RWPE2 (cell line): ENCODE measurements around the gene ABAT.
A peak's percentile ranks its signal among the peaks of the same experiment; 100 is the strongest.

Experiments used
- ATAC-seq: fragments of 200-7000 bp; cut with Tn5 transposase; 3 replicates; pipeline ENCODE4 v1.9.1; 2021; ENCODE audit warnings: low read depth
- DNase-seq: peaks from one replicate; pipeline ENCODE4 v3.0.0-alpha.2; 2020; ENCODE audit warnings: low spot score
- H3K27ac ChIP-seq: fragments of 450-650 bp; 2 replicates; pipeline ENCODE4 v1.5.1; 2017; ENCODE audit warnings: mild to moderate bottlenecking; ENCODE audit not compliant: poor library complexity, severe bottlenecking
- H3K27me3 ChIP-seq: fragments of 250-450 bp; sonication (Bioruptor Pico); 2 replicates; pipeline ENCODE4 v1.5.1; 2021; ENCODE audit warnings: mild to moderate bottlenecking, moderate library complexity; ENCODE audit not compliant: insufficient read depth, poor library complexity, severe bottlenecking
- H3K36me3 ChIP-seq: fragments of 250-450 bp; sonication (Bioruptor Pico); 2 replicates; pipeline ENCODE4 v1.5.1; 2020; ENCODE audit warnings: low read depth, mild to moderate bottlenecking, moderate library complexity
- H3K4me1 ChIP-seq: fragments of 250-450 bp; sonication (Bioruptor Pico); 2 replicates; pipeline ENCODE4 v1.5.1; 2021; ENCODE audit warnings: mild to moderate bottlenecking, moderate library complexity; ENCODE audit not compliant: insufficient read depth, poor library complexity, severe bottlenecking
- H3K4me3 ChIP-seq: fragments of 250-450 bp; sonication (Bioruptor Pico); 2 replicates; pipeline ENCODE4 v1.5.1; 2021; ENCODE audit warnings: mild to moderate bottlenecking, moderate library complexity; ENCODE audit not compliant: severe bottlenecking
- H3K9me3 ChIP-seq: fragments of 250-450 bp; sonication (Bioruptor Pico); 2 replicates; pipeline ENCODE4 v1.5.1; 2021; ENCODE audit warnings: mild to moderate bottlenecking, moderate library complexity; ENCODE audit not compliant: severe bottlenecking
- TF ChIP-seq, protein P1 (sequence below): fragments of 450-650 bp; IDR thresholded peaks from one replicate; pipeline ENCODE4 v1.5.1; 2017; ENCODE audit warnings: mild to moderate bottlenecking, moderate library complexity; ENCODE audit not compliant: poor library complexity, severe bottlenecking

The ABAT gene

DNA sequence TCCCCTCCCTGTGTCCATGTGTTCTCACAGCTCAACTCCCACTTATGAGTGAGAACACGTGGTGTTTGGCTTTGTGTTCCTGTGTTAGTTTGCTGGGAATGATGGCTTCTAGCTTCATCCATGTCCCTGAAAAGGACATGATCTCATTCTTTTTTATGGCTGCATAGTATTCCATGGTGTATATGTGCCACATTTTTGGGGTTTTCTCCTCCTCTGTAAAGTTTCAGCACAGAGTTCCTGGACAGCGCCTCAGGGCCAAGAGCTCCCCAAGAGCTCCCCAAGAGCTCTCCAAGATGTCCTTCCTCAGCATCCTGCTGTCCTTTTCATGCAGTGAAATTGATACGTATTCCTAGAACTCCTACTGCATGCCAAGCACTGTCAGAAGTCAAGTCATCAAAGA, 6.9 kb upstream of the ABAT start:
- Histone ChIP-seq H3K36me3 (no peaks in the 10 kb centered on the region), H3K27me3 (no peaks in the 10 kb centered on the region), H3K4me3 (no peak overlapping the region), H3K9me3 (no peaks in the 10 kb centered on the region), H3K4me1 (no peaks in the 10 kb centered on the region), H3K27ac (no peak overlapping the region)
- TF ChIP-seq, protein P1, sequence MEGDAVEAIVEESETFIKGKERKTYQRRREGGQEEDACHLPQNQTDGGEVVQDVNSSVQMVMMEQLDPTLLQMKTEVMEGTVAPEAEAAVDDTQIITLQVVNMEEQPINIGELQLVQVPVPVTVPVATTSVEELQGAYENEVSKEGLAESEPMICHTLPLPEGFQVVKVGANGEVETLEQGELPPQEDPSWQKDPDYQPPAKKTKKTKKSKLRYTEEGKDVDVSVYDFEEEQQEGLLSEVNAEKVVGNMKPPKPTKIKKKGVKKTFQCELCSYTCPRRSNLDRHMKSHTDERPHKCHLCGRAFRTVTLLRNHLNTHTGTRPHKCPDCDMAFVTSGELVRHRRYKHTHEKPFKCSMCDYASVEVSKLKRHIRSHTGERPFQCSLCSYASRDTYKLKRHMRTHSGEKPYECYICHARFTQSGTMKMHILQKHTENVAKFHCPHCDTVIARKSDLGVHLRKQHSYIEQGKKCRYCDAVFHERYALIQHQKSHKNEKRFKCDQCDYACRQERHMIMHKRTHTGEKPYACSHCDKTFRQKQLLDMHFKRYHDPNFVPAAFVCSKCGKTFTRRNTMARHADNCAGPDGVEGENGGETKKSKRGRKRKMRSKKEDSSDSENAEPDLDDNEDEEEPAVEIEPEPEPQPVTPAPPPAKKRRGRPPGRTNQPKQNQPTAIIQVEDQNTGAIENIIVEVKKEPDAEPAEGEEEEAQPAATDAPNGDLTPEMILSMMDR = no peak
- ATAC-seq (no peak), DNase-seq (no peak)

DNA sequence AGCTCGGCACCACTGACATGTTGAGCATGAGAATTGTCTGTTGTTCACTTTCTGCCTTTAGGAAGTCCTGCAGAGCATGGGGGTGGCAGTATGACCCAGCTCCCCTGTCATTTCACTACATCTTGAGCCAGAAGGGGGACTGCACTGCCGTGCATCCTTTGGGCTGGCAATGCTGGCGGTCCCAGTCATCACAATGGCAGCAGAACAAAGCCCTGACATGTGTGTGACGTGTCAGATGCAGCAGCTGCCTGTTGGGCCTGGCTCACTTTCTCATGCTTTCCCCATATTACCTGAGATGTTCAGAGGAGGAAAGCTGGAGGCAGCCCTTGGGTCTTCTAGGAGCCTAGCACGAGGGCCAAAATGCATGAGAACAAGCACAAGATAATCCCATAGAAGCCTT, 6.3 kb upstream of the ABAT start:
- Histone ChIP-seq H3K27me3 (no peaks in the 10 kb centered on the region), H3K4me3 (no peak overlapping the region), H3K4me1 (no peaks in the 10 kb centered on the region), H3K36me3 (no peaks in the 10 kb centered on the region), H3K9me3 (no peaks in the 10 kb centered on the region), H3K27ac (no peak overlapping the region)
- DNase-seq (no peak), ATAC-seq (no peak)
- TF ChIP-seq, protein P1 = no peak

DNA sequence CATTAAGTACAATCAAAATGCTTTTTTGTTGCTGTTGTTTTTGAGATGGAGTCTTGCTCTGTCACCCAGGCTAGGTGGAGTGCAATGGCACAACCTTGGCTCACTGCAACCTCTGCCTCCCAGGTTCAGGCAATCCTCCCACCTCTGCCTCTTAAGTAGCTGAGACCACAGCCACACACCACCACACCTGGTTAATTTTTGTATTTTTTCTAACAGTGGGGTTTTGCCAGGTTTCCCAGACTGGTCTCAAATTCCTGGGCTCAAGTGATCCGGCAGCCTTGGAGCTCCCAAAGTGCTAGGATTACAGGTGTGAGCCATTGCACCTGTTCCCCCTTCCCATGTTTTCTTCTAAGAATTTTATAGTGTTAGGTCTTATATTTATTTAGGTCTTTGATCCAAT, 4.9 kb upstream of the ABAT start:
- Histone ChIP-seq H3K4me1 (no peaks in the 10 kb centered on the region), H3K4me3 (no peak overlapping the region), H3K27ac (no peak overlapping the region), H3K27me3 (no peaks in the 10 kb centered on the region), H3K36me3 (no peaks in the 10 kb centered on the region), H3K9me3 (no peaks in the 10 kb centered on the region)
- no peak for ATAC-seq
- DNase-seq = no peak
- TF ChIP-seq, protein P1 = no peak

DNA sequence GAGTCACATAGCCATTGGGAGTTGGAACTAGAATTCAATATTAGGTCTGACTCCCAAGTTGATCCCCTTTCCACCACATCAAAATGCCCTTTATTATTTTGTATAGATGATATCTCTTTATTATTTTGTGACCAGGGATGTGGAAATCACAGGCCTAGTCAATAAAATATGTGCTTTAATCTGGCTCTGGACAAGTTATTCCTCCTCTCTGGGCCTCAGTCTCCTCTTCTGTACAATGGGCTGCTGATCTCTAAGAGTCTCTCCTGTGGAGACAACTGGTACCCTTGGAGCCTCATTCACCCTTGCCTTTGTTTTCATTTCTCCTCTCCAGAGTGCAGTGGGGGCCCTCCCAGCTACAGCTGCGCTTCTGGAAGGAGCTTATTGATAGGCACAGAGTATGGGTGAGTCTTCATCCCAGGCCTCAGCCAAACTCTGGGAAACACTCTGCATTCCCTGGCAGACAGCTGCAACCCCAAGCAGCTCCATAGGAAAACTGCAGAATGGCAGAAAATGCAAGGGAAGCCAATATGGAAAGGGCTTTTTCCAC, 4.3 kb upstream of the ABAT start:
- Histone ChIP-seq H3K9me3 (no peaks in the 10 kb centered on the region), H3K36me3 (no peaks in the 10 kb centered on the region), H3K27me3 (no peaks in the 10 kb centered on the region), H3K4me1 (peaks cover 2% of the 10 kb centered on the region), H3K4me3 (no peak overlapping the region), H3K27ac (no peak overlapping the region)
- TF ChIP-seq, protein P1 = no peak
- no peak for DNase-seq
- no peak for ATAC-seq

DNA sequence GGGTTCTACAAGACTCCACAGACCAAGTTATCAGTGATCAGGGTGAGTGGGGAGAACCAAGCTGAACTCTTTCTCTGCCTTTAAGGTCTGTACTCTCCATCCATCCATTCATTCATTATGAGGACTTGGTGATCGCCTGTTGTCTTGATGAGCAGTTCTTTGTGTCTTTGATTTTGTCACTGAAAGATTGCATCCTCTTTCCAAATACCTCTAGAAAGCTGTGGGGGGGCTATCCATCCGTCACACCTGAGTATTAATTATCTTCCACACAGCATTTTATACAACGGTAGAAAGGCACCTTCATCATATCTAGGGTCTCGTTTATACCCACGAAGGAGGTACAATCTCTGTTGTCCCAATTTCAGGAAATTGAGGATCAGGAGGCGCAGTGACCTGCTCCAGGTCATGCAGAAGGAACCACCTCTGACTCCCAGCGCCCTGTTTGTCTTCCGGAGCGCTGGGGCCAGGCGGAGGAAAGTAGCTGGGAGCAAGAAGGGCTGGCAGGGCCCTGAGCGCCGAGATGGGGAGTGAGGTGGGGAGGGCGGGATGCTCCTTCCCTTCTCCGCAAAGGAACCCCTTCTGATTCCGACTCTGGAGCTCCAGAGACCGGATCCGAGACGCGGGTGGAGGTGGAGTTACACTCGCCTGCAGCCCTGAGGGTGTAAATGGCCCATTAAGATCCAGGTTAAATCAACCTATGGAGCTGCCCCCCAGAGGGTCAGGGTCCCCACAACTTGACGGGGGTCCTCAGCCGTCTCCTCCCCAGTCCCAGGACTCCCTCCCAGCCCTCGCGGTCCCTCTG, 605 bp upstream of the ABAT start:
- H3K4me3 ChIP-seq = peak overlapping the region; percentile 45
- no peaks in the 10 kb centered on the region for H3K27me3 ChIP-seq
- H3K4me1 ChIP-seq = peaks cover 30% of the 10 kb centered on the region
- H3K9me3 ChIP-seq = no peaks in the 10 kb centered on the region
- H3K36me3 ChIP-seq = no peaks in the 10 kb centered on the region
- TF ChIP-seq, protein P1 = no peak
- ATAC-seq = peak; percentile 24
- no peak overlapping the region for H3K27ac ChIP-seq
- no peak for DNase-seq
